HepG2 (cell line): ENCODE data around the gene AMIGO1. TPM values are rescaled to one million over a fixed set of nuclear protein-coding genes. Genes with fewer than 3 reads are reported as not detected.

Source experiments
- AGO1 ChIP-seq: fragments of 200-400 bp; formaldehyde crosslinking; IDR thresholded peaks from 2 replicates; pipeline ENCODE4 v1.6.1; 2017; ENCODE audit warnings: mild to moderate bottlenecking, low read depth, low read length, moderate library complexity; ENCODE audit not compliant: poor library complexity, severe bottlenecking
- DNMT1 ChIP-seq: sonication (generic); formaldehyde crosslinking; IDR thresholded peaks from 2 replicates; pipeline ENCODE4 v1.5.1; 2020; ENCODE audit warnings: mild to moderate bottlenecking, missing genetic modification reagents
- SMAD3 ChIP-seq: sonication (generic); formaldehyde crosslinking; IDR thresholded peaks from 2 replicates; pipeline ENCODE4 v1.4.0; 2020; ENCODE audit warnings: missing genetic modification reagents
- SNAPC2 ChIP-seq: sonication (generic); formaldehyde crosslinking; IDR thresholded peaks from 2 replicates; pipeline ENCODE4 v1.8.1; 2022; ENCODE audit warnings: mild to moderate bottlenecking, missing genetic modification reagents
- TFAP4 ChIP-seq: sonication (generic); IDR thresholded peaks from 2 replicates; pipeline ENCODE4 v1.6.1; 2016; ENCODE audit warnings: low read depth, borderline replicate concordance
- TFDP1 ChIP-seq: IDR thresholded peaks from 2 replicates; pipeline ENCODE4 v1.6.1; 2016; ENCODE audit warnings: missing compliant biosample characterization, missing genetic modification reagents, borderline replicate concordance
- UBTF ChIP-seq: sonication (generic); formaldehyde crosslinking; IDR thresholded peaks from 2 replicates; pipeline ENCODE4 v1.4.0; 2020; ENCODE audit warnings: mild to moderate bottlenecking, missing genetic modification reagents
- ZNF562 ChIP-seq: sonication (generic); formaldehyde crosslinking; IDR thresholded peaks from 2 replicates; pipeline ENCODE4 v1.8.0; 2022; ENCODE audit warnings: missing genetic modification reagents, borderline replicate concordance
- ZNF574 ChIP-seq: sonication (generic); formaldehyde crosslinking; IDR thresholded peaks from 2 replicates; pipeline ENCODE4 v1.4.0; 2020; ENCODE audit warnings: missing genetic modification reagents
- ZNF614 ChIP-seq: IDR thresholded peaks from 2 replicates; pipeline ENCODE4 v1.6.1; 2018; ENCODE audit warnings: missing biosample characterization, missing genetic modification reagents, inconsistent platforms, borderline replicate concordance
- ZNF652 ChIP-seq: IDR thresholded peaks from 2 replicates; pipeline ENCODE4 v1.6.1; 2016; ENCODE audit warnings: low read depth, borderline replicate concordance
- ZSCAN25 ChIP-seq: sonication (generic); formaldehyde crosslinking; IDR thresholded peaks from 2 replicates; pipeline ENCODE4 v1.8.0; 2022; ENCODE audit warnings: mild to moderate bottlenecking, missing genetic modification reagents
- polyA plus RNA-seq, 8 experiments: library from polyadenylated mRNA; depleted of rRNA in 3 of 8; stranded (reverse) in 7 of 8; unstranded in 1 of 8; fragments of >200 nt; fragmentation: Illumina TruSeq in 4 of 8; extraction: Trizol in 4 of 8; gene quantifications; 2 replicates each; pipeline versions ENCODE4 v1.2.1 to v1.2.3, GENCODE V29; 2011 to 2016; ENCODE audit warnings: low read depth in 4 of 8, missing spikeins in 1 of 8, mixed read lengths in 1 of 8; ENCODE audit not compliant: insufficient read depth in 1 of 8
- total RNA-seq, 5 experiments: library from RNA; depleted of rRNA; stranded (reverse); fragments of >200 nt; fragmentation: Illumina TruSeq; extraction: Trizol; gene quantifications; 2 replicates each; pipeline ENCODE4 v1.2.3, GENCODE V29; 2016; ENCODE audit warnings: low read depth in 1 of 5

Gene AMIGO1
- total and polyA plus RNA-seq, 2 of the 13 experiments (the other 11 are each of a cell fraction or from before 2014, with no cell fraction given) = 0.40 to 1.3 TPM

- no peak for TF ChIP-seq TFDP1 (CRISPR knock-in tag)
- TF ChIP-seq SMAD3 = 0 out of 2 replicates have a peak, but pooled peaks have one; percentile 11
- TF ChIP-seq ZNF574 (CRISPR knock-in tag) = peak; percentile 97
- TF ChIP-seq AGO1 = no peak
- TF ChIP-seq DNMT1 = no peak
- TF ChIP-seq ZSCAN25 (CRISPR knock-in tag) = no peak
- TF ChIP-seq UBTF = peak; percentile 36; the same call in 1 of the 2 replicates
- peak; percentile 62; the same call in 1 of the 2 replicates for TF ChIP-seq TFAP4
- peak; percentile 22; the same call in 1 of the 2 replicates for TF ChIP-seq ZNF614 (CRISPR knock-in tag)
- no peak for TF ChIP-seq ZNF562 (CRISPR knock-in tag)
- TF ChIP-seq ZNF652 = no peak
- 0 out of 2 replicates have a peak, but pooled peaks have one; percentile 35 for TF ChIP-seq SNAPC2 (CRISPR knock-in tag)
These were observed 26.5 kb downstream of the AMIGO1 start (continued) for GRCh38 chr1:109482791-109483671.
